Endothelial cell of hepatic sinusoid (primary cell): ENCODE results near the gene NLRP10.

Source experiments
- in situ Hi-C: cut with HindIII; loops from 2 replicates; pipeline ENCODE4 v1.10.0; 2017; ENCODE audit warnings: low sequenced_read_pairs

The NLRP10 gene

DNA sequence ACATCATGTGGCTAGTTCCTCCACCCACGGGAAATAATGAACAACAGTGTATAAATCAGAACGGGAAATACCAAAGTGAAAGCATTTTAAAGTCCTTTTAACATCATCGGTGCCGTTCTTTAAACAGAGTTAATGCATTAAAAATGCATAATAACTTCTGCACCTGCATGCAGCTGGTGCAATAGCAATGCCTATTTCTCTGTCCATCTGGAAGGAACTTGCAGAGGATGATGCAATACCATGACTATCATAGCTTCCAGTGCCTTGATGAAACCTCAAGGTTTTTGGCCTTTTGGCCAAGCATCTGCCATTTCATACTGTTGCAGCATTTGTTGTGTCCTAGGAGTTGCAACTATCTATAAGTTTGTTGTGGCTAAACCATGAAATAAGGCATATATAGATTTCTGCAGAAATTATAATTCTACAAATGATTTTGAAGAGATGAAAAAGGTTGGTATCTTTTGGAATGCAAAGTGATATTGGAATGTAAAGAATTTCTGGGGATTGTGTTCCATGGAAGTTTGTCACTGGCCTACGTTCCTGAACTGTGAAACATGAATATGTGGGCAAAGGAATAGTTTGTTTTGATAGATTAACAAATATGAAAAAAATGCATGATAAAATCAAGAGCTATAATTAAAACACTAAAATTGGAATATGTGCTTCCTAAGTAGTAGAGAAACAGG, 12.1 kb upstream of the NLRP10 start:
- in situ Hi-C loops, result no loop called here

DNA sequence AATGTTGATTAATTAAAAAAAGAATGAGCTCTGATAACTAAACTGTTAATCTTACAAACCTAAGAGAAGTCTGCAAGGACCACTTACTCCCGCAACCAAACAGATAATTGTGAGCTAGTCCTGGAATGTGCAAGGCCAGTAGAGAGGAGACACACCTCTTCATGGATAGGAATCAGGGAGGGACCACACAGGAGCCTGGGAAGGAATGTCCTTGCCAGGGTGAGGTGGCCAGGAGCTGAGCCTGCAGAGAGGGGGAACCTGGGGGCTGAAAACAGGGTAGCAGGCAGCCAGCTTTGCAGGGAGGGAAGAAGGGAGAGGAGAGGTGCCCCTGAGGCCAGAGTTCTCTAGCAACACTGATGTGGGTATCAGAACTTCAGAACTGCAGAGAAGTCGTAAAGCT, 9.4 kb upstream of the NLRP10 start:
- in situ Hi-C loops, result no loop called here

DNA sequence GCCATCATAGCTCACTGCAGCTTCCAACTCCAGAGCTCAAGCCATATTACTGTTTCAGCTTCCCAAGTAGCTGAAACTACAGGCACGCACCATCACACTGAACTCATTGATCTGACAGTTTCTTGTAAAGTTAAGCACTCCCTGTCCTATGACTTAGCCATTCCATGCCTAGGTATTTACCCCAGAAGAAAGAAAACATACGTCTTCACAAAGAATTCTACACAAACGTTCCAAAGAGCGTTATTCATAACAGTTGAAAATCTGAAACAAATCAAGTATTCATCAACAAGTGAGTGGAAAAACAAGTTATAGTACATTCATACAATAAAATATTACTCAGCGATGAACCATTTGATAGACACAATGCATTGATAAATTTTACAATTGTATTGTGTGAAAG, 7.8 kb upstream of the NLRP10 start:
- in situ Hi-C loops, result no loop called here

DNA sequence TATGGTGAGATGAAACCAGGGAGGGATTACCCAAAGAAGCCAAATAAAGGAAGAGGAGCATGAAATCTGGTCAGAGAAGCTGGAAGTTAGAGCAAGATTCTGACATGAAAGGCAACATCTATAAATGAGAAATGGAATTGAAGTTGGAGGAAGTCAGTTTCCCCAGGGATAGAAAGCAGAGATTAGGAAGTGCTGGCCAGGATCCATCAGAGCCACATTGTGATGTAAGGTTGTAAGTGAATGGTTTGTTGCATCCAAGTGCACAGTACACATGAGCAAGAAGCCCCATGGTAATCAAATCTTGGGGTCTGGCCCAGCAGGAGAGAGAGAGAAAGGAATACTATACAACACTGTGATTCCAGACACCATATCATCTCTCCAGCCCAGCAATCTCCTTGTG, 6.6 kb upstream of the NLRP10 start:
- in situ Hi-C loops, result no loop called here

DNA sequence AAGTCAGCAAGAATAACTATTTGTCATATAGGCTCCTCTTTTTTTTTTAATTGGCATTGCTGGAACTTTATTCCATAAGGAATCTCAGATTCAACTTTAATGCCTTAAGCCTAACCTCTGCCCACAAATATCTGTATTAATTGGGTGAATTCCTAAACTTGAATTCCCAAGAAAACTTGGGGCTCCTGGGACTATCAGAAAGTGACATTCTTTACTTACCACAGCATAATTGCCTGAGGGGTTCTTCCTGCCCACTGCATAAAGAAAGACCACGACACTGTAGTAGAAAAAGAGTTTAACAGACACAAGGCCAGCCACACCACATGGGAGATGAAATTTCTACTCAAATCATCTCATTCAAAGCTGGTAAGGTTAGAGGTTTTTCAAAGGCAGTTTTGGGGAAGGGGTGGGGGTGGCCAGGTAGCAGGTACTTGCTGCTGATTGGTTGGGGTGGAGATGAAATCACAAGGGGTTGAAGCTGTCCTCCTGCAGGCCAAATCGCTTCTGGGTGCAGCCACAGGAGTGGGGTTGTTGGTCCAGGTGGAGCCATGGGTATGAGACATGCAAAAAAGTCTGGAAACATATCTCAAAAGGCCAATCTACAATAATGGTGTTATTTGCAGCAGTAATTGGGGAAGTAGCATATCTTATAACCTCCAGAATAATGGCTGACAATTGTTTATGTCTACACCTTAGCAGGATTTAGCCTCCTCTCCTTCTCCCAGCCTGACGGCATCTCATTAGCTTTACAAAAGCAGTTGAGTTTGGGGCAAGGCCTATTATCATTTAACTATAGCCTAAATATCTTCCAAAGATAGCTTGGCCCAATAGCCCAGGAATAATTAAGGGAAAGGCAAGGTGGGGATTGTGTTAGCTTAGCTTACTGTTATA, 4.8 kb upstream of the NLRP10 start:
- in situ Hi-C loops, result loop anchor here (5.0 kb wide), 2 partner anchors 63 to 113 kb away; no protein-coding TSS in a partner anchor

DNA sequence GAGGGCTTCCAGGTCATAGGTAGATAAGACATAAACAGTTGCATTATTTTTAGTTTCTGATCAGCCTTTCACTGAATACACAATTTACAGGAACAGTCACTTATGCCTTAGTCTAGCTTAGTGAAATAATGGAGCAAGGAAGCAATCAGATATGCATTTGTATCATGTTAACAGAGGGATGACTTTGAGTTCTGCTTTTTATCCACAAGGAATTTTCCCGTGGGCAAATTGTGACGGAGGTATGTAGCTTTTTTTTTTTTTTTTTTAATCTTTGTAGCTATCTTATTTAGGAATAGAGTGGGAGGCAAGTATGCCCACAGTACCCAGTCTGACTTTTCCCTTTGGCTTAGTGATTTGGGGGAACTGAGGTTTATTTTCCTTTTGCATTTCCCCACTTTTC, 3.4 kb upstream of the NLRP10 start:
- in situ Hi-C loops, result loop anchor here (5.0 kb wide), 2 partner anchors 61 to 111 kb away; no protein-coding TSS in a partner anchor

DNA sequence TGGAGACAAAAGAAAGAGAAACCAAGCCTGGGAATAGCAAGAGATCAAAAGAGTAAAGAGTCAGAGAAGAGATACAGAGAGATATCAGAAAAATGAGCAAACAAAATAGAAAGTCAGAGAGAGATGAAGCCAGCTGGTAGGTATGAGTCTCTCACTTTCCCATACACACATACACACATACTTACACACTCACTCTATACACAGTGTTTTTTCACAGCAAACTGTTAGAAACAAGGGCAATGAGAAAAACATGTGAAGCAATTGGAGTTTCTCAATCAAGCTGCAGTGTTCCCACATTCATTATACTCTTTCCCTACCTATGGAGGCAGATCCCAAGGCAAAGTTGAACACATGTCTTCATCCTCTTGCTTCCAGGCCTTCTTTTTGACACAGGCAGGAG, 2.6 kb upstream of the NLRP10 start:
- in situ Hi-C loops, result loop anchor here (5.0 kb wide), 2 partner anchors 61 to 111 kb away; no protein-coding TSS in a partner anchor

DNA sequence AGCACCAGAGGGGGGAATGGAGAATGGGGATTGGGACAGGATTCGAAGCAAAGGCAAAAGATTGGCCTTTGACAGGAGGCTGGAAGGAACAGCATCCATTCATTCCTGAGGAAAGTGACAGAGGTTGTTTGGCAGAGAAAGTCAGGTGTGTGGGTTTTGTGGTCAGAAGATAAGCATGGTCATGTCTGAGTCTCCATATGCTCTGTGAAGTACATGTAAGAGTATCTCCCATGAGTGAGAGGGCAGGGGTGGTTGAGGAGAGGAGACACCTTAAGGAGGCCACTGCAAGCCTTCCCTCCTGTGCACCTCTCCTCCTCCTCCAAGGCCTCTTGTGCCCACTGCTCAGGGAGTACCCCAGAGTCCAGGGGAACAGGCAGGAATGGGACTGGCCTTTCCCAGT, 1.9 kb upstream of the NLRP10 start:
- in situ Hi-C loops, result loop anchor here (5.0 kb wide), 2 partner anchors 60 to 110 kb away; no protein-coding TSS in a partner anchor

DNA sequence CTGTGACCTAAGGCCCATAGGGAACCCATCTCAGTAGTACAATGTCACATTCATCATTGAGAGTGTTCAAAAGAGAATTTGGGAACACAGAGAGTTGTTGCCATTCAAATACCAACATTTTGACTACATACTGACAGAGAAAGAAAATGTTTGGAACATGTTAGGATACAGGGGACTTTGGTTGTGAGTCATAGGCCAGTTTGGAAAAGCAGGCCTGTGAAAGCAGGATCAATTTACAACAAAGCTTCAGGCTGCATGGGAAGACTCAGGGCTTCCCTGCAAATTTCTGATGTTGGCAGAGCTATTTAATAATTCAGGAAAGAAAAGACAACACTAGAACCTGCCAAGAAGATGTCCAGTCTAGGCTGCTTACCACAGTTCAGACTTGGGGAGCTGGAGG, 374 bp downstream of the NLRP10 start:
- in situ Hi-C loops, result loop anchor here (5.0 kb wide), 2 partner anchors 58 to 108 kb away; no protein-coding TSS in a partner anchor

DNA sequence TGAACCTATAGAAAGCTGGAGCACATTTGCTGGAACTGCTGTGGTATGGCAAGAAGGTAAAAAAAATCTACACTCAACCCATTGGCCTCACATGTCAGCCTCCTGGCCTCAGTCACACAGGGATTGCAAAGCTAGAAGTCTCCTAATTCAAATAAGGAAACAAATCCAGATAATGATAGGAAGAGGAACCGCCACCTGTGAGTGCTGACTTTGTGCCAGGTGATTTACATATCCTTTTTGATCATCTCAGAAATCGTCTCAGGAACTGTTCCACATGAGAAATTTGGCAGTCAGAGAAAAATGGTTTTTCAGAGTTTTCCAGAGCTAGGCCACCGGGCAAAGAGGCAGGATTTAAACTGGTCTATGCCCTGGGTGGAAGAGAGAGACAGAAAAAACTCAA, 986 bp downstream of the NLRP10 start:
- in situ Hi-C loops, result no loop called here

DNA sequence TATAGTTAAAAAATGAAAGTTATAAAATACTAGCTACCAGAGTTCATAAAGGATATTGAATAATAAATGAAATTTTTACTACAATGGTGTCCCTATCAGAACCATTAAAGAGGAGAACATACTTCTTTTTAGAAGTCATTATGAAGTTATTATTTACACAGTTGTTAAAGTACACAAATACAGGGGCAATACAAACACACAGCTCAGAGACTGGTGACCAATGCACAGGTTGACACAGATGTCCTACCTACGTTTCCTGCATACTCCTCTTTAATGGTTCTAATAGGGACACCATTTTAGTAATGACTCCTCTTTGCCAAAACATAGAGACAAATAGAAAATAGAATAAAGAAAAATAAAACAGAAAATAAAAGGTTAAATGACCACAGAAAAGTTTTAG, 10.1 kb downstream of the NLRP10 start:
- in situ Hi-C loops, result no loop called here

DNA sequence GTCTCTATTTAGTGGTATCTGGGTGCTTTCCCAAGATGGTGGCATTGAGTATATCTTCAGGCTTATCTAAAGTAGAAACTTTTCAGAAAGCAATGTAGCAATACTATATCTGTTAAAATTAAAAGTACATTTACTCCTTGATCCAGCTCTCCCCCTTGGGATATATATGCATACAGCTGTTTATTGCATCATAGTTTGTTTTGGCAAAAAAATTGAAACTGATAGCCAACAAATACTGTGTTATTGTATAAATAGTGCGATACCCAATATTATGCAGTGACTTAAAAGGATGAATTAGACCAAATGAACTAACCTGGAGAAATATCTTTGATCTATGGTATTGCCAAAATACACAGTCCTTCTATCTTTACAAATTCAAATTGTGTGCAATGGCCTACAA, 15.3 kb downstream of the NLRP10 start:
- in situ Hi-C loops, result no loop called here

DNA sequence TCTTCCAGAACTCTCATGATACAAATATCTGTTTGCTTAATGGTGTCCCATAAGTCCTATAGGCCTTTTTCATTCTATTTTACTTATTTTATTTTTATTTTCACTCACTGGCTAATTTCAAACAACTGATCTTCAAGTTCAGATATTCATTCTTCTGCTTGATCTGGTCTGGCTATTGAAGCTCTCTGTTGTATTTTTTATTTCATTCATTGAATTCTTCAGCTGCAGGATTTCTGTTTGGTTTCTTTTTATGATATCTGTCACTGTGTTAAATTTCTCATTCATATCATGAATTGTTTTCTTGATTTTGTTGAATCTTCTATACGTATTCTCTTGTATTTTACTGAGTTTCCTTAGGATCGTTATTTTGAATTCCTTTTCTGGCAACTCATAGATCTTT, 21.1 kb downstream of the NLRP10 start:
- in situ Hi-C loops, result no loop called here

DNA sequence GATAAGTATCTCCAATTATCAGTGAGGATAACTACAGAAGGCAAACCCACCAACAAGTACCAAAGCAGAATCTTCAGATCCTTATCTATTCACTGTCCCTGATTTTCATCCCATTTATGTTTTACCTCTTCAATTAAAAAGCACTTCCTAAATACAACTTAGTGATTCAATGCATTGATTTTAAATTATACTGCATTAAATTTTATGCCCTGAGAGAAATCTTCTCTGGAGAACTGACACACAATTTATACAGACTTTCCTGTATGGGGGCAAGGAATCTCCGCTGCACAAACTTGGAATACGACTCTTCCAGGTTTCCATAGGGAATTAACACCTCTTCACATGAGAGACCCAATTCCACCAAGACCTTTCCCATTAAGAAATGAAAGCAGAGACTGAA, 23.6 kb downstream of the NLRP10 start, which contains the start of gene OR10A3:
Gene OR10A3 (minus strand): TSS at position 101 of the 400 bp plus-strand sequence. CDS start 2,188 bp downstream, outside the sequence.
- in situ Hi-C loops, result no loop called here

DNA sequence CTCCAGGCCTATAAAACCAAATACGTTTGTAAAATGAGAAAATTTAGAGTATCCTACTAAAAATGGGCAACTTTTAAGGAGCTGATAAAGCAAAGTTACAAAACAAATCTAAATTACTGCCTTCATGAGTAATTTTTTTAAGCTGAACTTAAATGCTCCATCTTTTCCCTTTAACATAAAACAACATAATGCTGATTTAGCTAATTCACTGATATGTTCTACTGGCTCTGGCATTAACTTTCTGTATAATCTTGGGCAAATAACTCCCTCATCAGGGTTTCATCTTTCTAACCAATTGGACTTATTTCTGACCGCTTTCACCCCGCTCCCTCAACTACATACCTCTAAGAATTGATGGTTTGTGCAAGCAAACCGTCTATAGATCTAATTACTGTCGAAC, 24.1 kb downstream of the NLRP10 start:
- in situ Hi-C loops, result no loop called here

DNA sequence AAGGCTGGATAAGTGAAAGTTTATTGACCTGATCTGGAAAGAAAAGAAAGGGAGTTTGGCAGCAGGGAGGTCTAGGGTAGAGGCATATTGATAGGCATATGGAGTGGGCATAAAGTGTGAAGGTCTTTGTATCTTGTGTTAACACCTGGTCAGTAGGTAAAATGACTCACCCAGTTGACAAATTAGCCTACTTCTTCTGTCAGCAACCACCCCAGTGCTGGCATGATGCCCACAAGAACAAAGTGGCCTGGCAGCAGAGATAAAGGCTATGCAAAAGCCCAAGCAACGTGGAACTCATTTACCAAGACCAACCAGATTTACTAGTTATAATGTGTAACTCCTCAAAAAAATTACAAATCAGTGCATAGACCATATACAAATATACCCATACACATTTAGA, 28.6 kb downstream of the NLRP10 start:
- in situ Hi-C loops, result no loop called here

DNA sequence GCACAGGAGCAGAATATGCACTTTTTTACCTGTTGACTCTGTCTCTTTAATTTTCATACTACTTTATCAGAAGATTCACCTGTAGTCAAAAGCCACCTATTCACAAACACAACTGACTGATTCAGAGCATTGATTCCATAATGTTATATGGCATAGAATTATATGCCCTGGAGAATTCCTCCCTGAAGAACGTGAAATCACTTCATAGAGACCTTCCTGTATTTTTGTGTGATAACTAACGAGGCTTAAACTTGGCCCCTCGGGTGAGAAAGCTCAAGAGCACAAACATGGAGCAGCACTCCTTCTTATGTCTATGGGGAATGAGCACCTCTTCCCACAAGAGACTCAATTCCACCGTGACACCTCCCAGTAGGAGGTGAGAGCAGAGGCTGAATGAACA, 34.1 kb downstream of the NLRP10 start, which contains the start of gene OR10A6:
Gene OR10A6 (minus strand): TSS at position 101 of the 400 bp plus-strand sequence. CDS start 2,606 bp downstream, outside the sequence.
- in situ Hi-C loops, result no loop called here

DNA sequence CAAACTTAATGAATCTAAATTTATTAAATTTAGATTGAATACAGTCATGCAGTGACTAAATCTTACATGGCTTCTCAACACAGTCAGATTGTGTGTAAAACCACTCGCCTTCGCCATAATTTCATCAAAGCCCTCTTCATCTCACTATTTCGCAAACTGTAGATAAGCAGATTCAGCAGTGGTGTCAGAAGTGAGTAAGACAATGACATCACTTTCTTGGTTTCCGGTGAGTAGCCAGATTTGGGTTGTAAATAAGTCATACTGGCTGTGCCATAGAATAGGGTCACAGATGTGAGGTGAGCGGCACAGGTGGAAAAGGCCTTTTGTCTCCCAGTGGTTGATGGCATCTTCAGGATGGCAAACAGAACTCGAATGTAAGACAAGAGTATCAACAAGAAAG, 37.6 kb downstream of the NLRP10 start:
- in situ Hi-C loops, result no loop called here

DNA sequence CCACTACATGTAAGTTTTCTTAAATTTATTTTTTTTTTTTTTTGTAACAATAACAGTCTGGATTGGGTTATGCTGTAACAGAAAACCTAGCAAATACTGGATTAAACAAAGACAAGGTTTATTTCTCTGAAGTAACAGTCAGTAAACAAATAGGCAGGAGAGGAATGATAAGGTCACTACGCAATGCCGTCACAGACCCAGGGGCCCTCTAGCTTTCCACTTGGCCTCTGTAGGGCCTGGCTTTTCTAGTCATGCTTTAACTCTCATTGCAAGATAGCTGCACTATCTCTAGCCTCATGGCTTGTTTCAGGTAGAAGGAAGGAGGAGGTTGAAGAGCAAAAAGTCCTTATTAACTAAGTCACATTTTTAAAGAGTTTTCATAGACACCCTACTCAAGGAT, 40.7 kb downstream of the NLRP10 start:
- in situ Hi-C loops, result no loop called here

DNA sequence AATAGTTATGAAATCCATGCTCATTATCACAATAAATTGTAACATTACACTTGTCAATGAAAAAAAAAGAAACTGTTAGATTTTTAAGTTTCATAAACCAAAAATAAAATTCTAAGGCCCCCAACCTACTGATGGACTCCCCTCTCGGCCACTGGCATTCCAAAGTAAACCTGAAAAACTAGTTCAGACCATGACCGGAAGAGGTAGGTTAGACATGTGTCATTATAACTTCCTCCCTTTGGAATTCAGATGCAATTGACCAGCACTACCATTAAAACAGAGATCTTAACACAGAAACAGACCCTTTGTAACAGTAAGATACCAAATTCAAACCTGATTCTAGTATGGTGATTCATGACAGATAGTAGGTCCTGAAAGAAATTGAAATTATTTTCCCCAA, 47.1 kb downstream of the NLRP10 start:
- in situ Hi-C loops, result no loop called here
